Measurements from ENCODE around the gene BTG4.

BTG4 gene

GRCh38 chr11:111452817-111453552, 59.2 kb downstream of the BTG4 start:
- no peak overlapping the region for H3K4me3 ChIP-seq (ENCODE audit: low read depth in 1 of 2, low read length in 1 of 2)
- H3K27me3 ChIP-seq = no peaks in the 10 kb centered on the region
- no peaks in the 10 kb centered on the region for H3K9me3 ChIP-seq
- no peaks in the 10 kb centered on the region for H3K36me3 ChIP-seq
- TF ChIP-seq, protein P1, sequence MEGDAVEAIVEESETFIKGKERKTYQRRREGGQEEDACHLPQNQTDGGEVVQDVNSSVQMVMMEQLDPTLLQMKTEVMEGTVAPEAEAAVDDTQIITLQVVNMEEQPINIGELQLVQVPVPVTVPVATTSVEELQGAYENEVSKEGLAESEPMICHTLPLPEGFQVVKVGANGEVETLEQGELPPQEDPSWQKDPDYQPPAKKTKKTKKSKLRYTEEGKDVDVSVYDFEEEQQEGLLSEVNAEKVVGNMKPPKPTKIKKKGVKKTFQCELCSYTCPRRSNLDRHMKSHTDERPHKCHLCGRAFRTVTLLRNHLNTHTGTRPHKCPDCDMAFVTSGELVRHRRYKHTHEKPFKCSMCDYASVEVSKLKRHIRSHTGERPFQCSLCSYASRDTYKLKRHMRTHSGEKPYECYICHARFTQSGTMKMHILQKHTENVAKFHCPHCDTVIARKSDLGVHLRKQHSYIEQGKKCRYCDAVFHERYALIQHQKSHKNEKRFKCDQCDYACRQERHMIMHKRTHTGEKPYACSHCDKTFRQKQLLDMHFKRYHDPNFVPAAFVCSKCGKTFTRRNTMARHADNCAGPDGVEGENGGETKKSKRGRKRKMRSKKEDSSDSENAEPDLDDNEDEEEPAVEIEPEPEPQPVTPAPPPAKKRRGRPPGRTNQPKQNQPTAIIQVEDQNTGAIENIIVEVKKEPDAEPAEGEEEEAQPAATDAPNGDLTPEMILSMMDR (IDR thresholded peaks at IDR 0.05) = no peak
- H3K4me1 ChIP-seq (ENCODE audit: control insufficient read depth in 1 of 2, insufficient read depth in 1 of 2, low read depth in 1 of 2, low read length in 1 of 2) = no peaks in the 10 kb centered on the region
- H3K27ac ChIP-seq = no peak overlapping the region

DNA sequence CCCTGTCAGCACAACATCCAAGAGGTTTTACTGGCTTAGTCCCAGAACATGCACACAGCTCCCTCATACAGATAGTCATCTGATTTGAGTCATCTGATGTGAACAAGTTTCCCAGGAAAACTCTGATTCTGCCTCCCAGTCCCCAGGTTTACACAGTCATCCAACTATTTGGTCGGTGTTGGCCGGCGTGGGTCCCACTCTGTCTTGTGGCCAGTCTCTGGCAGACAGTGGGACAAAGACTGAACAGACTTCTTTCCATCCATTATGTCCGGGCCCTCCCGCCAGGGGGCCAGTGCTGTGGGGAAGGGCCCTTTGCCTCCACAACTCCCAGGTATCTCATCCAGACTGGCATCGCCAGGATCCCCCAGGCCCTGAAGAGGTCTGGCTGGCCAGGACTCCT, 60.0 kb downstream of the BTG4 start:
- Histone ChIP-seq H3K4me1 (ENCODE audit: control insufficient read depth in 1 of 2, insufficient read depth in 1 of 2, low read depth in 1 of 2, low read length in 1 of 2) (no peaks in the 10 kb centered on the region), H3K4me3 (ENCODE audit: low read depth in 1 of 2, low read length in 1 of 2) (no peak overlapping the region), H3K36me3 (no peaks in the 10 kb centered on the region), H3K9me3 (no peaks in the 10 kb centered on the region), H3K27me3 (no peaks in the 10 kb centered on the region), H3K27ac (no peak overlapping the region)
- TF ChIP-seq, protein P1 (IDR thresholded peaks at IDR 0.05) = no peak

DNA sequence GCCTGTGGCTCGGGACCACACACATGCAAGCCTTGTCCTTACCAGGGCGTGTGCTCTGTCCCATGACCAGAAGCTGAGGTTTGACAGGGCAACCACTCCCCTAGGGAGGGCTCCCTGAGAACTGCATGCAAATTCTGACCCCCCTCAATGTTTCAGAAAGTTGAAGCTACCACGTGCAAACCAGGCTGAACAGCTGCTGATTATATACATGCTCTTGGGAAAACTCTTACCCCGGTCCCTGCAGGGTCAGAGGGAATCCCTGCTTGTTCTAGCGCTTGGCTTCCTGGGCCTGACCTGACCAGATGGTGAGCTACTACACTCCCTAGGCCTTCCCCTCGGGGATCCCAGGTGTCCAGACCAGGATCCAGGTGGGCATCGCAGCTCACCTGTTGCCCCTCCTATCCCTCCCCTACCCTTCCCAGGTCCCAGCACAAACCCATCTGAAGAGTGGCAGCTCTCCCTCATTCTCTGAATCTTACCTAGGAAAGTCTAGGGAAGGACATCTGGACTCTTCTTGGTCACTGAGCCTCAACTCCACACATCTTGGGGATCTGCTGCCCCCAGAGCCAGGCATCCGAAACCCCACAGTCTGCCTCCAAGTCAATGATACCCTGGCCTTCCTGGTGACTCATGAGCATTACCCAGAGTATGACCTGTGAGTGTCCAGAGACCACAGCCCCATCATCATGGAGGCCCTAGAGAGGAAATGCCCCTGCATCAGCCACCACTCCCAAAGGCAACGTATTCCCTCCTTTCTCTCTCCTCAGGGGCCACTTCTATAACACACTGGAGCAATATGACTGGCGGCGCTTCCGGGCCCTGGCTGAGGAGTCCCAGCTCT, 61.5 kb downstream of the BTG4 start:
- TF ChIP-seq, protein P1 (IDR thresholded peaks at IDR 0.05) = no peak
- no peaks in the 10 kb centered on the region for H3K9me3 ChIP-seq
- no peaks in the 10 kb centered on the region for H3K27me3 ChIP-seq
- no peaks in the 10 kb centered on the region for H3K36me3 ChIP-seq
- no peak overlapping the region for H3K4me3 ChIP-seq (ENCODE audit: low read depth in 1 of 2, low read length in 1 of 2)
- H3K4me1 ChIP-seq (ENCODE audit: control insufficient read depth in 1 of 2, insufficient read depth in 1 of 2, low read depth in 1 of 2, low read length in 1 of 2) = peaks cover 10 to 13% of the 10 kb centered on the region in 2 experiments
- no peak overlapping the region for H3K27ac ChIP-seq

DNA sequence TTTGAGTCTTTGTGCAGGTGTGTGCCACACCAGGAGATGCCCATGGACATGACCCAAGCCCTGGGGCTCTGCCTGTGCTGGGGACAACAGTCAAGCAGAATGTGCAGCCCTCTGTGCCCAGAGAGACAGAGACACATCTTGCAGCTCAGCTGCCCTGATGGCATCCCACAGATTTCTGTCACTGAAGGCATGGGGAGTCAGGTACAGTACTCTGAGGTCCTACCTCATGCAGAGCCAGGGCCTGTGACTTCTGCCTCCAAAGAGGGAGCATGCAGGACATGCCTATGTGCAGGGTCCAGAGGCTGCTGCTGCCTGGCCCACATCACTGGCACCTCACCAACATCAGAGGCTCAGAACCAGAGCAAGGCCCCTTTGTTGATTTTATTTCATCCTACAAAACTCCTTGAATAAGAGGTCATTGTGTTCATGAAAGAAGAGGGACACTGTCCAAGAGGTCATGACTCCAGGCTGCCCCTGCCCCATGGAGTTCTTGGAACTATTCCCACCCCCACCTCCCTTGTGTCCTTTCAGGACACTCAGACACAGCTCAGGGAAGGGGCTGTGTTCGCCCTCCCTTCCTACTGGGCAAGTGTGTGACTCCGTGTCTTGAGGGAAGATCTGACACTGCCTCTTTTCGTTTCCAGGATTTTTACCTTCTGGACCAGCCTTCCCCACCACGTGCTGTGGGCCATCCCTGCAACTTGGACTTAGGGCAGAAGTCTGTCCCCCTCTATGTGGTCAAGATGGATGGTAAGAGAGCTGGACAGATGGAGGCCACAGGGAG, 62.3 kb downstream of the BTG4 start:
- TF ChIP-seq, protein P1 (IDR thresholded peaks at IDR 0.05) = no peak
- no peaks in the 10 kb centered on the region for H3K9me3 ChIP-seq
- no peaks in the 10 kb centered on the region for H3K36me3 ChIP-seq
- H3K27ac ChIP-seq = no peak overlapping the region
- H3K27me3 ChIP-seq = no peaks in the 10 kb centered on the region
- no peak overlapping the region for H3K4me3 ChIP-seq (ENCODE audit: low read depth in 1 of 2, low read length in 1 of 2)
- H3K4me1 ChIP-seq (ENCODE audit: control insufficient read depth in 1 of 2, insufficient read depth in 1 of 2, low read depth in 1 of 2, low read length in 1 of 2) = peaks cover 10 to 13% of the 10 kb centered on the region in 2 experiments

DNA sequence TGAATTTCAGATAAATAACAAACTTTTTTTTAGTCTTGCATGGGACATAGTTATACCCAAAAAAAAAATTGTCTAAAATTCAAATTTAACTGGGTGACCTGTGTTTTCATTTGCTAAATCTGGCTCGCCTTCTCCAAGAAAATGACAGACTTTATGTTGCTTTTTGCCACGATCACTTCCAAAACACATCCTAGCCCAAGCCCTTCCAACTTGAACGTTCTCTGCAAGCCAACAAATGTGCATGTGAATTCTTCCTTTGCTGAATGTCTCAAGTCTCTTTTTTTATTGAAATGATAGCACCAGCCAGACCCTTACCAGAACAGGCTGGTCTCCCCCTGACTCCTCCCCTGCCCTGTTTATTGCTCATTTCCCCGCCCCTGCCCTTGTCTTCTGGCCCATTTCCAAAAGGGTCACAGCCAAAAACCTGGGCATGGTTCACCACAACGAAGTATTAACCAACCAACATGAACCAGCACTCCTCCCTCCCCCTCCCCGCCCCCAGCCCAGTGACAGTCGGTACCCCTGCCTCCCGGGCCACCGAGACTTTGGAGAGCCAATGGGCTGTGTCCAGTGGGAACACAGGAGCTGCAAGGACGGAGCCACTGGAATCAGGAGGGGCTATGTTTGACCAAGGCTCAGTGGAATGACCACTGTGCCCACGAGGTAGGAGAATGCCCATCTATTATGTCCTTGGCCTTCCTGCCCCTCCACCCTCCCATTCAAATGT, 63.2 kb downstream of the BTG4 start:
- Histone ChIP-seq H3K27me3 (no peaks in the 10 kb centered on the region), H3K4me3 (ENCODE audit: low read depth in 1 of 2, low read length in 1 of 2) (no peak overlapping the region)
- TF ChIP-seq, protein P1 (IDR thresholded peaks at IDR 0.05) = no peak

More for the DNA sequence above, 63.2 kb downstream of the BTG4 start:
- H3K27ac ChIP-seq = no peak overlapping the region
- H3K9me3 ChIP-seq = no peaks in the 10 kb centered on the region
- H3K36me3 ChIP-seq = no peaks in the 10 kb centered on the region
- peaks cover 10 to 13% of the 10 kb centered on the region in 2 experiments for H3K4me1 ChIP-seq (ENCODE audit: control insufficient read depth in 1 of 2, insufficient read depth in 1 of 2, low read depth in 1 of 2, low read length in 1 of 2)

Data from neutrophil (primary cell).